ENCODE results near the gene FAM163B.
"Not testable (repeated sequence)": the region's sequence is repeated elsewhere in the genome, so short reads cannot be mapped to it uniquely, and the experiment has no call there.

Gene FAM163B

GRCh38 chr9:133628766-133629165 is 19.6 kb upstream of the FAM163B start:
- no peak overlapping the region for H3K27ac ChIP-seq
- TF ChIP-seq, protein P1, sequence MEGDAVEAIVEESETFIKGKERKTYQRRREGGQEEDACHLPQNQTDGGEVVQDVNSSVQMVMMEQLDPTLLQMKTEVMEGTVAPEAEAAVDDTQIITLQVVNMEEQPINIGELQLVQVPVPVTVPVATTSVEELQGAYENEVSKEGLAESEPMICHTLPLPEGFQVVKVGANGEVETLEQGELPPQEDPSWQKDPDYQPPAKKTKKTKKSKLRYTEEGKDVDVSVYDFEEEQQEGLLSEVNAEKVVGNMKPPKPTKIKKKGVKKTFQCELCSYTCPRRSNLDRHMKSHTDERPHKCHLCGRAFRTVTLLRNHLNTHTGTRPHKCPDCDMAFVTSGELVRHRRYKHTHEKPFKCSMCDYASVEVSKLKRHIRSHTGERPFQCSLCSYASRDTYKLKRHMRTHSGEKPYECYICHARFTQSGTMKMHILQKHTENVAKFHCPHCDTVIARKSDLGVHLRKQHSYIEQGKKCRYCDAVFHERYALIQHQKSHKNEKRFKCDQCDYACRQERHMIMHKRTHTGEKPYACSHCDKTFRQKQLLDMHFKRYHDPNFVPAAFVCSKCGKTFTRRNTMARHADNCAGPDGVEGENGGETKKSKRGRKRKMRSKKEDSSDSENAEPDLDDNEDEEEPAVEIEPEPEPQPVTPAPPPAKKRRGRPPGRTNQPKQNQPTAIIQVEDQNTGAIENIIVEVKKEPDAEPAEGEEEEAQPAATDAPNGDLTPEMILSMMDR (IDR thresholded peaks at IDR 0.05) = no peak

GRCh38 chr9:133627341-133627740 is 18.2 kb upstream of the FAM163B start:
- Histone ChIP-seq H3K4me3 (no peak overlapping the region), H3K27ac (no peak overlapping the region)
- TF ChIP-seq, protein P1 (IDR thresholded peaks at IDR 0.05) = no peak
- no peak for DNase-seq (ENCODE audit: low spot score)

More at GRCh38 chr9:133628766-133629165, 19.6 kb upstream of the FAM163B start:
- no peak overlapping the region for H3K4me3 ChIP-seq
- no peak for DNase-seq (ENCODE audit: low spot score)

- not testable (repeated sequence) for H3K4me3 ChIP-seq, H3K27ac ChIP-seq
These were observed 16.8 kb upstream of the FAM163B start for GRCh38 chr9:133626008-133626407.

GRCh38 chr9:133622555-133622954 is 13.4 kb upstream of the FAM163B start:
- Histone ChIP-seq H3K27ac (no peak overlapping the region), H3K4me3 (no peak overlapping the region)
- DNase-seq (ENCODE audit: low spot score) = no peak
- TF ChIP-seq, protein P1 (IDR thresholded peaks at IDR 0.05) = no peak

More at GRCh38 chr9:133626008-133626407, 16.8 kb upstream of the FAM163B start:
- DNase-seq (ENCODE audit: low spot score) = not testable (repeated sequence)

GRCh38 chr9:133621725-133622267 is 12.6 kb upstream of the FAM163B start:
- TF ChIP-seq, protein P1 (IDR thresholded peaks at IDR 0.05) = no peak
- no peak for DNase-seq (ENCODE audit: low spot score)
- Histone ChIP-seq H3K27ac (no peak overlapping the region), H3K4me3 (no peak overlapping the region)

DNA sequence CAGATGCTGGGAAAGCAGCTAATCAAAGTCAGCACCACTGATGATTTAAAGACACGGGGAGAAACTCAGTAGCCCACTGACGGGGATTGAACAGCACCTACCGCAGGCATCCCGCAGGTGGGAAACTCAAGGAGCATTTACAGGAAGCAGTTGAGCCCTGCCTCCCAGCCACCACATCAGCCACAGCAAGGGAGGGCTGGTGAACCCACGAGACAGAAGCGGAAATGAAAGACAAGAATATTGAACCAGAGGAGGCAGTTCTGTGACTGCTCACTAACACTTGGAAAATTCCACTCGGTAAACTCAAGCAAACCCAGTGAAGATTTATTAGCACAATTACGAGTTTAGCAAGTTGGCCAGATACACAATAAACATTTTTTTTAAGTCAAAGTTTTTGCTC is 10.6 kb upstream of the FAM163B start:
- DNase-seq (ENCODE audit: low spot score) = no peak
- H3K27ac ChIP-seq = no peak overlapping the region
- TF ChIP-seq, protein P1 (IDR thresholded peaks at IDR 0.05) = no peak

GRCh38 chr9:133618726-133619125 is 9.5 kb upstream of the FAM163B start:
- no peak for DNase-seq (ENCODE audit: low spot score)
- H3K27ac ChIP-seq = no peak overlapping the region
- H3K4me3 ChIP-seq = no peak overlapping the region
- TF ChIP-seq, protein P1 (IDR thresholded peaks at IDR 0.05) = no peak

More for the DNA sequence above, 10.6 kb upstream of the FAM163B start:
- no peak overlapping the region for H3K4me3 ChIP-seq

All from coronary artery (tissue), 2 donors.